ENCODE results near the gene RAB3C.

Gene RAB3C

GRCh38 chr5:58606064-58606463, 23.2 kb downstream of the RAB3C start:
- no peak for DNase-seq

GRCh38 chr5:58615972-58616371, 33.1 kb downstream of the RAB3C start:
- DNase-seq: no peak

GRCh38 chr5:58617241-58617640, 34.4 kb downstream of the RAB3C start:
- DNase-seq: no peak

GRCh38 chr5:58620336-58620735, 37.5 kb downstream of the RAB3C start:
- DNase-seq: no peak

- no peak for DNase-seq
Observed at GRCh38 chr5:58622936-58623871, 40.3 kb downstream of the RAB3C start.

GRCh38 chr5:58628626-58629025, 45.8 kb downstream of the RAB3C start:
- DNase-seq: no peak

GRCh38 chr5:58629271-58630159, 46.6 kb downstream of the RAB3C start:
- DNase-seq: no peak

- no peak for DNase-seq
Observed at GRCh38 chr5:58631895-58632294, 49.0 kb downstream of the RAB3C start.

- DNase-seq: no peak
Observed at GRCh38 chr5:58635416-58635815, 52.5 kb downstream of the RAB3C start.

GRCh38 chr5:58640011-58640410, 57.1 kb downstream of the RAB3C start:
- DNase-seq: no peak

- no peak for DNase-seq
Observed at GRCh38 chr5:58641533-58641932, 58.7 kb downstream of the RAB3C start.

- no peak for DNase-seq
Observed at GRCh38 chr5:58648846-58649245, 66.0 kb downstream of the RAB3C start.

- no peak for DNase-seq
Observed at GRCh38 chr5:58649716-58650115, 66.8 kb downstream of the RAB3C start.

GRCh38 chr5:58653521-58653920, 70.6 kb downstream of the RAB3C start:
- DNase-seq: no peak

GRCh38 chr5:58666141-58666540, 83.3 kb downstream of the RAB3C start:
- DNase-seq: no peak

GRCh38 chr5:58666598-58667581, 84.0 kb downstream of the RAB3C start:
- no peak for DNase-seq

GRCh38 chr5:58670582-58670981, 87.7 kb downstream of the RAB3C start:
- no peak for DNase-seq

GRCh38 chr5:58671155-58671554, 88.3 kb downstream of the RAB3C start:
- DNase-seq: no peak

- DNase-seq: no peak
Observed at GRCh38 chr5:58672521-58672920, 89.6 kb downstream of the RAB3C start.

GRCh38 chr5:58674070-58674469, 91.2 kb downstream of the RAB3C start:
- DNase-seq: no peak

GRCh38 chr5:58674711-58675110, 91.8 kb downstream of the RAB3C start:
- no peak for DNase-seq

GRCh38 chr5:58675341-58675740, 92.5 kb downstream of the RAB3C start:
- DNase-seq: no peak

GRCh38 chr5:58677650-58678049, 94.8 kb downstream of the RAB3C start:
- DNase-seq: no peak

Measured in activated CD8-positive, alpha-beta memory T cell treated with anti-CD3 and anti-CD28 coated beads, Interleukin-2, amount 50 U/mL, for 48 hours (primary cell).